NCI-H2171 (cell line): ENCODE results near the gene RAB20.
"Not testable (repeated sequence)": the region's sequence is repeated elsewhere in the genome, so short reads cannot be mapped to it uniquely, and the experiment has no call there.

Experiments
- DNase-seq: peaks from one replicate; lab custom pipeline; 2025; lab: John Stamatoyannopoulos, UW

Gene RAB20

GRCh38 chr13:110491869-110492678, 69.4 kb downstream of the RAB20 start:
- no peak for DNase-seq

GRCh38 chr13:110490009-110490770, 71.3 kb downstream of the RAB20 start:
- no peak for DNase-seq

GRCh38 chr13:110486880-110487279, 74.6 kb downstream of the RAB20 start:
- DNase-seq = not testable (repeated sequence)

GRCh38 chr13:110486061-110486715, 75.3 kb downstream of the RAB20 start:
- no peak for DNase-seq

- DNase-seq = no peak
Observed at GRCh38 chr13:110485604-110486003, 75.9 kb downstream of the RAB20 start.

GRCh38 chr13:110484290-110485048, 77.1 kb downstream of the RAB20 start:
- DNase-seq = no peak

- DNase-seq = no peak
Observed at GRCh38 chr13:110483386-110483968, 78.0 kb downstream of the RAB20 start.

- no peak for DNase-seq
Observed at GRCh38 chr13:110480161-110480560, 81.4 kb downstream of the RAB20 start.

GRCh38 chr13:110479648-110480047, 81.9 kb downstream of the RAB20 start:
- no peak for DNase-seq

GRCh38 chr13:110479215-110479545, 82.3 kb downstream of the RAB20 start:
- DNase-seq = no peak

- no peak for DNase-seq
Observed at GRCh38 chr13:110478405-110479214, 82.9 kb downstream of the RAB20 start.

GRCh38 chr13:110477706-110478245, 83.7 kb downstream of the RAB20 start:
- no peak for DNase-seq

GRCh38 chr13:110476220-110476617, 85.3 kb downstream of the RAB20 start:
- no peak for DNase-seq

GRCh38 chr13:110475550-110476219, 85.8 kb downstream of the RAB20 start:
- no peak for DNase-seq

GRCh38 chr13:110475117-110475516, 86.4 kb downstream of the RAB20 start:
- no peak for DNase-seq

- no peak for DNase-seq
Observed at GRCh38 chr13:110474713-110475112, 86.8 kb downstream of the RAB20 start.
